Left lung (tissue), 10 donors: ENCODE measurements around the gene CFI. TPM values are rescaled to one million over a fixed set of nuclear protein-coding genes. Genes with fewer than 3 reads are reported as not detected.

ENCODE experiments used
- ATAC-seq: fragments of 200-7000 bp; cut with Tn5 transposase; one replicate; pipeline ENCODE4 v1.9.1; 2020; ENCODE audit warnings: moderate library complexity
- DNase-seq, 4 donors: peaks; one replicate each; pipeline ENCODE4 v3.0.0-alpha.2; 2013 to 2020
- H3K27ac ChIP-seq, 2 donors: fragments of 200-600 bp; sonication (generic) in 1 of 2; one replicate each; pipeline versions ENCODE4 v1.5.0 to v1.8.0; 2020 to 2021
- H3K27me3 ChIP-seq, 2 donors: fragments of 200-600 bp; sonication (generic) in 1 of 2; one replicate each; pipeline versions ENCODE4 v1.5.0 to v1.8.0; 2020 to 2021
- H3K36me3 ChIP-seq, 2 donors: fragments of 200-600 bp; sonication (generic) in 1 of 2; one replicate each; pipeline versions ENCODE4 v1.5.0 to v1.8.0; 2020 to 2021
- H3K4me1 ChIP-seq, 2 donors: fragments of 200-600 bp; one replicate each; pipeline ENCODE4 v1.8.0; 2021
- H3K4me3 ChIP-seq, 2 donors: fragments of 200-600 bp; sonication (generic) in 1 of 2; one replicate each; pipeline versions ENCODE4 v1.5.0 to v1.8.0; 2020 to 2021; ENCODE audit warnings: mild to moderate bottlenecking in 1 of 2
- H3K9me3 ChIP-seq, 2 donors: fragments of 200-600 bp; sonication (generic) in 1 of 2; one replicate each; pipeline versions ENCODE4 v1.5.0 to v1.8.0; 2020 to 2021
- CTCF ChIP-seq, 2 donors: fragments of 200-600 bp; sonication (generic) in 1 of 2; IDR thresholded peaks; one replicate each; pipeline versions ENCODE4 v1.5.0 to v1.8.0; 2021; ENCODE audit warnings: antibody characterized with exemption in 2 of 2
- intact Hi-C, 2 donors: fragments of 100-400 bp; cut with DNase I; formaldehyde crosslinking; loops; one replicate each; pipeline versions ENCODE4 v1.11.2 to v1.14.2; 2022
- polyA plus RNA-seq, 6 donors: library from polyadenylated mRNA; unstranded; fragments of 120-200 nt; gene quantifications; one replicate each; pipeline ENCODE4 v1.2.1, GENCODE V29; 2013; ENCODE audit not compliant: insufficient read length in 6 of 6
- total RNA-seq, 2 donors: library from RNA; stranded (reverse); fragmentation: NEBNext Ultra II Directional; extraction: Animal tissue kit (Norgen Biotek cat#: 25700); gene quantifications; one replicate each; pipeline ENCODE4 v1.2.1, GENCODE V29; 2021
- donor health status: DM: no; HTN: yes; CAD: no.
- donor health status: DM: no; HTN: no; CAD: no.

The CFI gene
- total and polyA plus RNA-seq, 8 donors, result 66.8 to 115 (median 93.8) TPM

GRCh38 chr4:109748114-109748513 lies 53.7 kb downstream of the CFI start:
- no peaks in the 10 kb centered on the region for H3K4me1 ChIP-seq
- no peak for TF ChIP-seq CTCF (IDR thresholded peaks at IDR 0.05)
- intact Hi-C loops, result no loop called here

GRCh38 chr4:109746728-109747127 lies 55.1 kb downstream of the CFI start:
- no peak for ATAC-seq
- Histone ChIP-seq H3K4me1 (no peaks in the 10 kb centered on the region), H3K27ac (no peak overlapping the region), H3K36me3 (no peaks in the 10 kb centered on the region), H3K9me3 (no peaks in the 10 kb centered on the region), H3K27me3 (no peaks in the 10 kb centered on the region), H3K4me3 (no peak overlapping the region)
- no peak for TF ChIP-seq CTCF (IDR thresholded peaks at IDR 0.05)
- no peak for DNase-seq
- intact Hi-C loops, result no loop called here

More at GRCh38 chr4:109748114-109748513, 53.7 kb downstream of the CFI start:
- Histone ChIP-seq H3K36me3 (no peaks in the 10 kb centered on the region), H3K27me3 (no peaks in the 10 kb centered on the region), H3K27ac (no peak overlapping the region), H3K9me3 (no peaks in the 10 kb centered on the region), H3K4me3 (no peak overlapping the region)
- no peak for DNase-seq
- no peak for ATAC-seq

GRCh38 chr4:109745830-109746229 lies 56.0 kb downstream of the CFI start:
- no peak overlapping the region for H3K27ac ChIP-seq
- no peaks in the 10 kb centered on the region for H3K4me1 ChIP-seq
- H3K27me3 ChIP-seq, result no peaks in the 10 kb centered on the region
- no peak overlapping the region for H3K4me3 ChIP-seq
- DNase-seq, result no peak
- intact Hi-C loops, result no loop called here
- no peak for ATAC-seq
- TF ChIP-seq CTCF (IDR thresholded peaks at IDR 0.05), result no peak
- H3K36me3 ChIP-seq, result no peaks in the 10 kb centered on the region
- no peaks in the 10 kb centered on the region for H3K9me3 ChIP-seq

- intact Hi-C loops, result no loop called here
- ATAC-seq, result no peak
- no peak overlapping the region for H3K27ac ChIP-seq
- H3K9me3 ChIP-seq, result no peaks in the 10 kb centered on the region
- no peak for DNase-seq
- TF ChIP-seq CTCF (IDR thresholded peaks at IDR 0.05), result no peak
- no peaks in the 10 kb centered on the region for H3K36me3 ChIP-seq
- H3K4me1 ChIP-seq, result no peaks in the 10 kb centered on the region
- no peak overlapping the region for H3K4me3 ChIP-seq
- no peaks in the 10 kb centered on the region for H3K27me3 ChIP-seq
These were observed 62.3 kb downstream of the CFI start for GRCh38 chr4:109739547-109739946.

GRCh38 chr4:109738104-109738872 lies 63.5 kb downstream of the CFI start:
- H3K36me3 ChIP-seq, result no peaks in the 10 kb centered on the region
- no peak overlapping the region for H3K4me3 ChIP-seq
- no peak for DNase-seq
- no peaks in the 10 kb centered on the region for H3K9me3 ChIP-seq
- ATAC-seq, result no peak
- H3K27me3 ChIP-seq, result no peaks in the 10 kb centered on the region
- no peaks in the 10 kb centered on the region for H3K4me1 ChIP-seq
- no peak for TF ChIP-seq CTCF (IDR thresholded peaks at IDR 0.05)
- intact Hi-C loops, result no loop called here
- no peak overlapping the region for H3K27ac ChIP-seq
